Measurements from ENCODE around the gene MON1A. TPM values are rescaled to one million over a fixed set of nuclear protein-coding genes. Genes with fewer than 3 reads are reported as not detected.

The MON1A gene
- total RNA-seq, 1 experiment from 2014 or later, result 7.6 TPM

DNA sequence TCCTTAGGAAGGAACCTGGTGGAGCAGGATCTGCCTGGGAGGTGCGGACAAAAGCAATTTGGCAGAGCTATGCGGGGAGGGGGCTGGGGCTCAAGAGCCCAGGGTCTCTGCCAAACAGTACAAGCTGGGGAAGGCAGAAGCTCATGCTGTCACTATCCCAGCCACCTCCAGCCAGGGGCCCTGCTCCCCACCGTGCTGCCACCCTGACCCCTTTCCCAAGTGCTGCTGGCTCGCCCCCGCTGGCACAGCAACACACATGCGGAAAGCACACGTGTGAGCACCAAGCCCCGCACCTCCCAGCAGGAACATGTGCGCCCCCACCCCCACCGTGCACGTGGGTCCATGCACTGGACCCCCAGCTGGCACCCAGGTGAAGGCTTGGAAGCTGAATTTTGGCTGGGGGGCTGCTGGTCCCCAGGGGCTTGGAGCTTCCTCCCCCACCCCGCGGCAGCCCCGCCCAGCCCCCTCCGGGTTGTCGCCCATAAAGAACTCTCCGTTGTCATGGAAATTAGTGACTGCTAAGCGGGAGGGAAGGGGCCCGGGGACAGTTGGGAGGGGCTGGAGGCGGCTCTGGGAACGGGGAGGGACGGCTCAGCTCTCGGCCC, 60.6 kb downstream of the MON1A start:
- Histone ChIP-seq H3K27me3 (replicated peaks) (peaks cover 46% of the 10 kb centered on the region), H3K4me3 (no peak overlapping the region), H3K36me3 (no peaks in the 10 kb centered on the region), H3K27ac (no peak overlapping the region), H3K9me3 (replicated peaks) (no peaks in the 10 kb centered on the region), H3K4me1 (replicated peaks) (no peaks in the 10 kb centered on the region; the same call in 1 of the 2 replicates)
- no peak for DNase-seq (ENCODE audit: low read depth in 1 of 2, low spot score in 2 of 2)

DNA sequence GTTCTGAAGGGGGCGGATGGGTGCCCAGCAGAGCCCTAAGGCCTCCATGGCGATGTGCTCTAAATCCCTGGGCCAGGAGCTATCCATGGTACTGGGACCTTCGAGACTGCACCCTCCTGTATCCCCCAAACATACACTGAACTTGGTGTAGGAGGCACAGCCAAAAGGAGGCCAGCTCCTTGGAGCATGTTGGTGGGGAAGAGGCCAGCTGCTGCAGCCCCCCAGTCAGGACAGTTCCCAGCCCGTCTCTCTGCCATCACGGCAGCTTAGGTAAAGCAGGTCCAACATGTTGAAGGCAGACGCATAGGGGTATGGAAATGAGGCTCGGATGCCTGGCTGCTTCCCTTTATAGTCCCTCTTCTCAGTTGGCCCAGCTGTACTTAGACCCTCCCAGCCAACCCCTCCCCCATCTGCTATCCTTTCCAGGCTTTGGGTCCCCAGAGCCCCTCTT, 61.7 kb downstream of the MON1A start:
- no peak overlapping the region for H3K27ac ChIP-seq
- peaks cover 55% of the 10 kb centered on the region for H3K27me3 ChIP-seq (replicated peaks)
- DNase-seq (ENCODE audit: low read depth in 1 of 2, low spot score in 2 of 2), result no peak

DNA sequence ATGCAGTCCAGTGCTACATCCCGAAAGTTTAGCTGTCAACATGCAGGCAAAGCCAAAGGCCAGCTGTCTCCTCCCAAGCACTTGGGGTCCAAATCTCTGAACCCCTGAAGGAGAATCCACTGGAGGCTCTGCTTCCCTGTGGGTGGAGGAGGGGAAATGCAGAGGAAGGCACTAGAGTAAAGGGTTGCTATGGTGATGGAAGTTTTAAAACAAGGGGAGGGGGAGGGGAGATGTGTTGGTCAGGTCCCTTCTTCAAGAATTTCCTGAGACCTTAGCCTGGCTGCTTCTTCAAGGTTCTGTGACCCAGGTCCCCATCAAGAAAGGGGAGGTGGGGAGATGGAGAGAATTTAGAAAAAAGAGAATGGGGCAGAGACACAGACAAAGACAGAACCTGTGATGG, 62.2 kb downstream of the MON1A start:
- H3K4me3 ChIP-seq, result no peak overlapping the region
- peaks cover 59% of the 10 kb centered on the region for H3K27me3 ChIP-seq (replicated peaks)
- H3K27ac ChIP-seq, result no peak overlapping the region
- no peaks in the 10 kb centered on the region for H3K9me3 ChIP-seq (replicated peaks)
- no peak for DNase-seq (ENCODE audit: low read depth in 1 of 2, low spot score in 2 of 2)
- no peaks in the 10 kb centered on the region for H3K36me3 ChIP-seq
- no peaks in the 10 kb centered on the region; the same call in 1 of the 2 replicates for H3K4me1 ChIP-seq (replicated peaks)

More for the DNA sequence above, 61.7 kb downstream of the MON1A start:
- H3K4me3 ChIP-seq, result no peak overlapping the region
- no peaks in the 10 kb centered on the region; the same call in 1 of the 2 replicates for H3K4me1 ChIP-seq (replicated peaks)
- no peaks in the 10 kb centered on the region for H3K9me3 ChIP-seq (replicated peaks)
- H3K36me3 ChIP-seq, result no peaks in the 10 kb centered on the region

DNA sequence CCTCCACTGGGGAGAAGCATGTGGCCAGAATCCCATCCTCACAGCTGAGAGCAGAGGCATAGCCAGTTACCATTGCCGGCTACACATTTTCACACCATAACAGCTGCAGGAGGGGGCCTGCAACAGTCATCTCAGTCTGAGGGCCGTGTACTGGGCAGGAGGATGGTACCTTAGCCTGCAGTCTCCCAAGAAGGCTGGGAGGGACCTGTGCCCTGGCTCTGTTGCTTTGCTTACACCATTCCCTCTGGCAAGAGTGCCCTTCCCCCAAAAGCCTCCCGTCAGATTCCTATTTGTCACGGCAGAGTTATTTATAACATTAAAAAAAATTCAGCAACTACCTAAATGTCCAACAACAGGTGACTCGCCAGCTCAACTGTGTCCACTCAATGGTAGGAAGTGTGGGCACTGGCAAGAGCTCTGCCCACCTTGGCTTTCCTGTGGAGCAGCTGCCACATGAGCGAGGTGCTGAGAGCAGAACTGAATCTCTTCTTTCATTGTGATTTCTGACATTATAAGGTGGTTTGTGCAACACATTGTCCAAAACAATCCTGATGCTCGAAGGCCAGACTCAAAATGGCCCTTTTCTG, 64.3 kb downstream of the MON1A start:
- no peaks in the 10 kb centered on the region for H3K9me3 ChIP-seq (replicated peaks)
- H3K27ac ChIP-seq, result no peak overlapping the region
- H3K36me3 ChIP-seq, result no peaks in the 10 kb centered on the region
- no peak overlapping the region for H3K4me3 ChIP-seq
- H3K4me1 ChIP-seq (replicated peaks), result no peaks in the 10 kb centered on the region; the same call in 1 of the 2 replicates
- H3K27me3 ChIP-seq (replicated peaks), result peaks cover 49% of the 10 kb centered on the region
- DNase-seq (ENCODE audit: low read depth in 1 of 2, low spot score in 2 of 2), result no peak

DNA sequence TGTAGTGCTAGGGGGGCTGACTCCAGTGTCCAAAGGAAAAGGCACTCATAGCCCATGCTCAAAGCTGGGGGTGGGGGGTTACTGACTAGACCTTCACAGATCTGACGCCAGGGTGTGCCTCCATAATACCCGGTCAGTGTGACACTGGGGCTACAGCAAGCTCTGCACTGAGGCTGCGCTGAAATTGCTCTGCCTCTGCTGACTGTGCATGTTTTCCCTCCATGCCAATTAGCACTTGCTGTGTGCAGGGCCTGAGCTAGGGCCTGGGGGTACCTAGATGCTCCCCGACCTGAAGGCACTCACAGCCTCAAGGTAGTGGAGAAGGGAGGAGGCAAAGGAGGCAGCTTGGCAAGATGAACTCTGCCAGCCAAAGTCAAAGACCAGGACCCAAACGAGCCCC, 65.1 kb downstream of the MON1A start:
- H3K4me3 ChIP-seq, result no peak overlapping the region
- no peaks in the 10 kb centered on the region for H3K9me3 ChIP-seq (replicated peaks)
- peaks cover 41% of the 10 kb centered on the region for H3K27me3 ChIP-seq (replicated peaks)
- no peak for DNase-seq (ENCODE audit: low read depth in 1 of 2, low spot score in 2 of 2)
- no peaks in the 10 kb centered on the region for H3K36me3 ChIP-seq
- H3K4me1 ChIP-seq (replicated peaks), result no peaks in the 10 kb centered on the region; the same call in 1 of the 2 replicates
- H3K27ac ChIP-seq, result no peak overlapping the region

DNA sequence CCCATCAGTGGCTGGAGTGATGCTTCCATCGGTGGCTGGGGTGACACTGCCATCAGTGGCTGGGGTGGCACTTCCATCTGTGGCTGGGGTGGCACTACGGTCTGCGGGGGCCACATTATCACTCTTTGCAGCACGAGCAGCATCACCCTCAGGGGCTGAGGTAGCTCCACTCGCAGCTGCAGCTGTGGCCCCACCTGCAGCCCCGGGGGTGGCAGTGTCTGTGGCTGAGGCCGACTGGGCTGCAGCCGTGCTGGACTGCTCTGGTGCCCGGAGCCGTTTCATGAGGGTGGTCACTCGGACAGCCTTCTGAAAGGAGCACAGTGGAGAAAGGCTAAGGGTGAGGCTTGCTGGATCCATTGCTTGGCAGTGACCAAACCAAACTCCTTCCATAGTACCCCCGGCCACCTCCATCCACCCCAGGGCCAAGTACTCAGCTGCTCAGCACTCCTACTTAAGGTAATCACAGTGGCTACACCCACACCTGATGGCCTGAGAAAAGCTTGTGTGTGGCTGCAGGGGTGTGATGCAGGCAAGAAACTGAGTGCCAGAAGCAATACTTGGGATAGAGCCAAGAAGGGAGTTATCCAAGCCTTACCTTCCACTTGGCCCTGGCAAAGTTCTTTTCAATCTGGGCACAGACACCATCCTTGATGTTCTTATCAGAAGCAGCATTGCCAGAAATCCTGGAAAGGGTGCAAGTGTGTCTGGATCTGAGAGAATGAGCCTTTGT, 69.9 kb downstream of the MON1A start:
- Histone ChIP-seq H3K27ac (no peak overlapping the region), H3K36me3 (peaks cover 4% of the 10 kb centered on the region; the same call in 1 of the 2 replicates), H3K4me3 (no peak overlapping the region), H3K27me3 (replicated peaks) (peaks cover 19% of the 10 kb centered on the region; the same call in 1 of the 2 replicates), H3K9me3 (replicated peaks) (no peaks in the 10 kb centered on the region), H3K4me1 (replicated peaks) (peaks cover 9% of the 10 kb centered on the region)
- no peak for DNase-seq (ENCODE audit: low read depth in 1 of 2, low spot score in 2 of 2)

Other genes with a start within 250 kb of the MON1A start
- gene MST1, start 240.3 kb downstream of the MON1A start, total RNA-seq (2014; rRNA removed; shearing (Covaris generic)), result 0.50 and 1.2 TPM in 2 replicates
- gene RNF123, start 240.3 kb downstream of the MON1A start, total RNA-seq (2014; rRNA removed; shearing (Covaris generic)), result 6.0 and 17.1 TPM in 2 replicates
- 4.0 and 4.3 TPM in 2 replicates for gene AMIGO3, start 210.1 kb downstream of the MON1A start, total RNA-seq (2014; rRNA removed; shearing (Covaris generic))
- gene GMPPB, start 205.9 kb downstream of the MON1A start, total RNA-seq (2014; rRNA removed; shearing (Covaris generic)), result 26.5 and 32.2 TPM in 2 replicates
- 17.5 and 22.5 TPM in 2 replicates for gene IP6K1, start 143.3 kb downstream of the MON1A start, total RNA-seq (2014; rRNA removed; shearing (Covaris generic))
- not detected in 2 replicates for gene CDHR4, start 129.9 kb downstream of the MON1A start, total RNA-seq (2014; rRNA removed; shearing (Covaris generic))
- 0.56 and 1.3 TPM in 2 replicates for gene INKA1, start 126.5 kb downstream of the MON1A start, total RNA-seq (2014; rRNA removed; shearing (Covaris generic))
- 11.7 and 24.8 TPM in 2 replicates for gene UBA7, start 115.9 kb downstream of the MON1A start, total RNA-seq (2014; rRNA removed; shearing (Covaris generic))
- gene TRAIP, start 73.2 kb downstream of the MON1A start, total RNA-seq (2014; rRNA removed; shearing (Covaris generic)), result 3.0 and 9.3 TPM in 2 replicates
- gene CAMKV, start 59.9 kb downstream of the MON1A start, total RNA-seq (2014; rRNA removed; shearing (Covaris generic)), result not detected in 2 replicates
- gene MST1R, start 25.9 kb downstream of the MON1A start, total RNA-seq (2014; rRNA removed; shearing (Covaris generic)), result not detected in 2 replicates
- gene RBM6, start 10.3 kb upstream of the MON1A start, total RNA-seq (2014; rRNA removed; shearing (Covaris generic)), result 38.8 and 45.9 TPM in 2 replicates
- gene RBM5, start 159.1 kb upstream of the MON1A start, total RNA-seq (2014; rRNA removed; shearing (Covaris generic)), result 65.3 and 84.6 TPM in 2 replicates
- 0.58 and 1.9 TPM in 2 replicates for gene SEMA3F, start 225.5 kb upstream of the MON1A start, total RNA-seq (2014; rRNA removed; shearing (Covaris generic))

Measured in SJSA1 (cell line).